Measurements from ENCODE around the gene LTC4S.
"Not testable (repeated sequence)": the region's sequence is repeated elsewhere in the genome, so short reads cannot be mapped to it uniquely, and the experiment has no call there.

The LTC4S gene

GRCh38 chr5:179771311-179771895 is 22.4 kb upstream of the LTC4S start:
- DNase-seq, result no peak

- no peak for DNase-seq
Observed at GRCh38 chr5:179772351-179772750, 21.4 kb upstream of the LTC4S start.

GRCh38 chr5:179773686-179774040 is 20.1 kb upstream of the LTC4S start:
- DNase-seq, result no peak

DNA sequence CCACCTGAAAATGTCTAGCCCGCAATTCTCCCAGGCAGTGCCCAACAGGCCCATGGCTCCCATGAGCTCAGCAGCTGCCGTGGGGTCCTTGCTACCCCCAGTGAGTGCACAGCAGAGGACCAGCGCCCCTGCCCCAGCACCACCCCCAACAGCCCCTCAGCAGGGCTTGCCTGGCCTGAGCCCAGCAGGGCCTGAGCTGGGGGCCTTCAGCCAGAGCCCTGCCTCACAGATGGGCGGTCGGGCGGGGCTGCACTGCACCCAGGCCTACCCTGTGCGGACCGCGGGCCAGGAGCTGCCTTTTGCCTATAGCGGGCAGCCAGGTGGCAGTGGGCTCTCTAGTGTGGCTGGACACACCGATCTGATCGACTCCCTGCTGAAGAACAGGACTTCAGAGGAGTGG is 19.3 kb upstream of the LTC4S start:
- no peak for DNase-seq

DNA sequence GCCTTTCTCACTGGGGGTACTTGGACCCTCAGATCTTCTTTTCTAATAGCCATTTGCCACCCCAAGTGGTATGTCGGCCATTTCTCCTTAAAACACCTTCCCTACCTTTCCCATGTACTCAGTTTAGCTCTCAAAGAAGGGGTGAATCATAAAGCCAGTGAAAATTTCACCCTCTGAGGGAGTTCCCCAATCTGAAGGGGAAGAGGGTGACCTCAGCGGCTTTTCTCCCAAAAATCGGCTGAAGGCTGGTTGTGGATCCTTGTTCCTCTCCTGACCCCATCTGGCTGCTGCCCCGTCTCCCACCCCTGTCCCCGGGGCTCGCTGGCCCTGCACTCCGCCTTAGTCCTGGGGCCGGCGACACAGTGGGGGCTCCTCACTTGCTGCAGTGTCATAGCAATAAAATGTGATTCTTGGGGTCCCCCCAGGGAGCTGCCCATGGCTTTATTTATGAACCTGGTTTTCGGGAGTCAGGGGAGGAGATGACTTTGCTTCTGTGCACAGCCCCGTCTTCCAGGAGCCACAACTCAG is 17.3 kb upstream of the LTC4S start:
- no peak for DNase-seq

- no peak for DNase-seq
Observed at GRCh38 chr5:179777456-179777855, 16.3 kb upstream of the LTC4S start.

DNA sequence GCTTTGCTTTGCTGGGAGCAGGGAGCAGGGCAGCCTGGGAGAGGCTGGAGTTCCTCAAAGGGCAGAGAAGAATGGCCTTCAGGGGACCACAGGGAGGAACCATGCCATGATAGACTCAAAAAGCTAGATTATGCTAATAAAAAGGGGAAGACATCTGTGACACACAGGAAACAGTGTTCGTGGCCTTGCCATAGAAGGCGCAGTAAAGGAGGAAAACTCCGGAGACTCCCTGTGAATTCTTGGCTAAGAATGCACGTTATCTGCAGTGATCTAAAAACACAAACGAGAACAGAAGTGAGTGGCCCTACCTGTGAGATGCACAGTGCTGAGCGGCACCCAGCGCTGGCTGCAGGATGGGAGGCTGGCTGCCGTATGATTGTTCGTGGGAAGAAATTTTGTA is 15.9 kb upstream of the LTC4S start:
- DNase-seq, result no peak

- DNase-seq, result no peak
Observed at GRCh38 chr5:179778591-179778990, 15.2 kb upstream of the LTC4S start.

DNA sequence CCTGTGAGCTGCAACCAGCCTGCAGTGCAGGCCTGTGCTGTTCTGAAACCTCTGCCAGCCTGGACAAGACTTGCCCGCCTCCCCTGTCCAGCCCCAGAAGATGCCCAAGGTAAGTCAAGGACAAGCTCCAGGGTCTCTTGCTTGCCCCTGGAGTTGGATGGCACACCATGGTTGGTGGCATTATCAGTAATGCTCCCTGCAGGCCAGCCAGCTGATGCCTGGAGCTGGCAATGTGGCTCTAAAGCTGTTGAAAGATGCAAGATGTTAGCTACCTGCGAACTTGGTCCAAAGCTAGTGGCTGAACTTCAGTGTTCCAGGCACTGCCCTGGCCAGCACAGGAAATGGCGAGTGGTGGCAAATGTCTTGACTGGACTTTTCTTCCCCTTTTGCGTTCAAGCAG is 14.0 kb upstream of the LTC4S start:
- no peak for DNase-seq

GRCh38 chr5:179780362-179780761 is 13.4 kb upstream of the LTC4S start:
- DNase-seq, result no peak

GRCh38 chr5:179781846-179782245 is 11.9 kb upstream of the LTC4S start:
- DNase-seq, result no peak

- DNase-seq, result no peak
Observed at GRCh38 chr5:179783128-179783527, 10.7 kb upstream of the LTC4S start.

GRCh38 chr5:179786861-179787260 is 6.9 kb upstream of the LTC4S start:
- no peak for DNase-seq

GRCh38 chr5:179788193-179788854 is 5.5 kb upstream of the LTC4S start:
- DNase-seq, result no peak

DNA sequence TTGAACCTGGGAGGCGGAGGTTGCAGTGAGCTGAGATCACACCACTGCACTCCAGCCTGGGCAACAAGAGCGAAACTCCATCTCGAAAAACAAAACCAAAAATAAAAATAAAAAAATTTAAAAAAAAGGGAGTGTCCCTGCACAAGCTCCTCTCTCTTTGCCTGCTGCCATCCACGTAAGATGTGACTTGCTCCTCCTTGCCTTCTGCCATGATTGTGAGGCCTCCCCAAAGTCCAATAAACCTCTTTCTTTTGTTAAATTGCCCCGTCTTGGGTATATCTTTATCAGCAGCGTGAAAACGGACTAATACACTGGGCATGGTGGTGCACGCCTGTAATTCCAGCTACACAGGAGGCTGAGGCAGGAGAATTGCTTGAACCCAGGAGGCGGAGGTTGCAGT is 4.5 kb upstream of the LTC4S start:
- DNase-seq, result not testable (repeated sequence)

DNA sequence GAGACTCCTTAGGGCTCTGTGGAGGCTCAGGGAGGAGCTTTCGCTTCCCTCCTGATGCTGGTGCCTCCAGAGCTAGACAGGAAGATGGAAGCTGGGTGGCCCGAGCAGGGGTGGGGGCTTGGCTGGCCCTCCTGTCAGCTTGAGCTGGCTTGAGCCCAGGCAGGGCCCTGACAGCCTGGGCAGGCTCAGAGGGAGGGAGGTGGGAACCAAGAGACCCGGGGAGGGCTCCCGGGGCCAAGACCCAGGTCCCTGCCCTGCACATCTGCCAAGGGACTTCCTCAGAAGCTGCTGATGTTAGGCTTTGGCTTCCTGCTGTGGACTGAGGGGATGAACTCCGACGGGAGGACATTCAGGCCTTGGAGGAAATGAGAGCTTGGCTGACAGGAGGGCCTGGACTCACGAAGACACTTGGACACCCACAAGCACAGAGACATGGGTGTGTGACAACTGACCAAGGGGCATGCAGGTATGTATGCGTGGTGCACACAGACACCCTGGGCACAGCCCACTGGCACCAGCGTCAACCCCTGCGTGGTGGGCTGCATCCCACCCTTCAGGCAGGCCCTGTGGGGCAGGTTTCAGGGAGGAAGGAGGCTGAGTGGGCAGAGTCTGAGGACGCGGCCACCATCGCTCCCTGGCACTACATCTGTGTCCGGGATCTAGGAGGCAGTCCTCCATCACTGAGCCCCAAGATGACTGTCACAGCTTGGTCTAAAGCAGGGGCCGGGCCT is 1.7 kb upstream of the LTC4S start:
- no peak for DNase-seq

GRCh38 chr5:179792612-179793467 is 946 bp upstream of the LTC4S start:
- no peak for DNase-seq

GRCh38 chr5:179794171-179794570 is 385 bp downstream of the LTC4S start:
- DNase-seq, result no peak

GRCh38 chr5:179794575-179794974 is 789 bp downstream of the LTC4S start:
- no peak for DNase-seq

DNA sequence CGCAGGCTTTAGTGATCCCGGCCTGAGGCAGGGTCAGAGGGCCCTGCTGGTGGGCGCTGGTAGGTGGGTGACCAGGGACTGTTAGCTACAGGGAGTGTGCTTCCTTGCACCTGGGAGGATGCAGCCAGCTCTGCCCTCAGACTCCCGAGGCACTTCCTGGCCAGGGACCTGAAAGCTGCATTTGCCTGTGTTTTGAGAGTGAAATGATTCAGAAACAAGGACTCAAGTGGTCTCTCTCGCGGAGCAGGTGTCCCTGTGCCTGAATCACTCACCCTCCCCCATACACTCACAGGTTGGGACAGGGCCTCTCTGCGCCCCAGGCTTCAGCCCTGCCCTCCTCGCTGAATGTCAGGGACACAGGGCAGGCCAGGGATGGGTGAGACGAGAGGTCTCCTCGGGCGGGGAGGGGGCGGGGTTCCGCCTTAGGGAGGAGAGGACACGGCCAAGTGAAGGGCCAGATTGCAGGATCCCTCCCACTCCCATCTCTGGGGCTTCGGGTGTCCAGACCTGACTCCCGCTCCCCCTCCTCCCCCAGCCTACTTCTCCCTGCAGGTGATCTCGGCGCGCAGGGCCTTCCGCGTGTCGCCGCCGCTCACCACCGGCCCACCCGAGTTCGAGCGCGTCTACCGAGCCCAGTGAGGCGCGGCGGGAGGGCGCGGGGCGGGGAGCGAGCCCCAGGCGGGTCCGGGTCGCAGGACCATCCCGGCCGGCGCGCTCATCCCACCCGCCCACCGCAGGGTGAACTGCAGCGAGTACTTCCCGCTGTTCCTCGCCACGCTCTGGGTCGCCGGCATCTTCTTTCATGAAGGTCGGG is 1.5 kb downstream of the LTC4S start:
- no peak for DNase-seq

- DNase-seq, result peak; percentile 72
Observed at GRCh38 chr5:179795863-179796833, 2.4 kb downstream of the LTC4S start.

Measured in stimulated activated CD4-positive, alpha-beta T cell treated with anti-CD3 and anti-CD28 coated beads, Interleukin-4, amount 100 ng/mL, for 1 hour (primary cell).